ENCODE data around the gene SARDH. TPM values are rescaled to one million over a fixed set of nuclear protein-coding genes. Genes with fewer than 3 reads are reported as not detected.

Gene SARDH
- polyA plus RNA-seq, 1 donor from 2014 or later: not detected

DNA sequence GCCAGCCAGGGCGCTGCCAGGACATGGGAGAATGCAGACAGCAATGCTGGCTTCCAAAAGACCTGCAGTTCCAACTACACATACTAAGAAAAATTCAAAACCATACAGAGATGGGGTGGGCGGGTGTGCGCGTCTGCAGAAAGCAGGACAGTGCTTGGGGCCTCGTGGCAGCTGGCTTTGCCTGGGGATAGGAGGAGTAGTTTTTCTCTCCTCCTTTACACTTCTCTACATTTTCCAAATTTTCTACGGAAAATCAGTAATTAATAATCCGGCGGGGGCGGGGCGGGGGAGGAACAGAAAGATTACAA is 43.6 kb upstream of the SARDH start:
- Histone ChIP-seq H2AFZ (ENCODE audit: low read depth, low read length) (no peak overlapping the region), H3K9me3 (ENCODE audit: low read length) (no peaks in the 10 kb centered on the region), H3K9me2 (ENCODE audit: insufficient read depth, low read length) (no peaks in the 10 kb centered on the region), H3K4me2 (ENCODE audit: low read length) (no peak overlapping the region), H3K27me3 (ENCODE audit: insufficient read depth, low read depth, low read length) (no peaks in the 10 kb centered on the region), H3K79me2 (replicated peaks; ENCODE audit: insufficient read depth, low read length) (no peaks in the 10 kb centered on the region), H3K27ac (ENCODE audit: low read length) (no peak overlapping the region), H3F3A (ENCODE audit: insufficient read depth, low read length, poor library complexity, severe bottlenecking) (no peaks in the 10 kb centered on the region), H4K20me1 (ENCODE audit: insufficient read depth) (no peaks in the 10 kb centered on the region), H3K9ac (ENCODE audit: low read length) (no peak overlapping the region), H3K36me3 (ENCODE audit: insufficient read depth, low read length) (no peaks in the 10 kb centered on the region), H3K4me3 (ENCODE audit: low read length) (no peak overlapping the region)
- TF ChIP-seq POLR2AphosphoS5 (IDR thresholded peaks at IDR 0.05) (no peak), EP300 (conservative IDR thresholded peaks at IDR 0.05; ENCODE audit: poor library complexity, severe bottlenecking) (no peak), TAF1 (IDR thresholded peaks at IDR 0.05; ENCODE audit: low read depth) (no peak), SMC3 (conservative IDR thresholded peaks at IDR 0.05; ENCODE audit: poor library complexity) (no peak), EZH2 (IDR thresholded peaks at IDR 0.05; ENCODE audit: borderline replicate concordance, insufficient read depth, low read length, poor library complexity, severe bottlenecking) (no peak), RAD21 (conservative IDR thresholded peaks at IDR 0.05) (no peak), MXI1 (conservative IDR thresholded peaks at IDR 0.05; ENCODE audit: poor library complexity, severe bottlenecking) (no peak)
- TF ChIP-seq, protein P1, sequence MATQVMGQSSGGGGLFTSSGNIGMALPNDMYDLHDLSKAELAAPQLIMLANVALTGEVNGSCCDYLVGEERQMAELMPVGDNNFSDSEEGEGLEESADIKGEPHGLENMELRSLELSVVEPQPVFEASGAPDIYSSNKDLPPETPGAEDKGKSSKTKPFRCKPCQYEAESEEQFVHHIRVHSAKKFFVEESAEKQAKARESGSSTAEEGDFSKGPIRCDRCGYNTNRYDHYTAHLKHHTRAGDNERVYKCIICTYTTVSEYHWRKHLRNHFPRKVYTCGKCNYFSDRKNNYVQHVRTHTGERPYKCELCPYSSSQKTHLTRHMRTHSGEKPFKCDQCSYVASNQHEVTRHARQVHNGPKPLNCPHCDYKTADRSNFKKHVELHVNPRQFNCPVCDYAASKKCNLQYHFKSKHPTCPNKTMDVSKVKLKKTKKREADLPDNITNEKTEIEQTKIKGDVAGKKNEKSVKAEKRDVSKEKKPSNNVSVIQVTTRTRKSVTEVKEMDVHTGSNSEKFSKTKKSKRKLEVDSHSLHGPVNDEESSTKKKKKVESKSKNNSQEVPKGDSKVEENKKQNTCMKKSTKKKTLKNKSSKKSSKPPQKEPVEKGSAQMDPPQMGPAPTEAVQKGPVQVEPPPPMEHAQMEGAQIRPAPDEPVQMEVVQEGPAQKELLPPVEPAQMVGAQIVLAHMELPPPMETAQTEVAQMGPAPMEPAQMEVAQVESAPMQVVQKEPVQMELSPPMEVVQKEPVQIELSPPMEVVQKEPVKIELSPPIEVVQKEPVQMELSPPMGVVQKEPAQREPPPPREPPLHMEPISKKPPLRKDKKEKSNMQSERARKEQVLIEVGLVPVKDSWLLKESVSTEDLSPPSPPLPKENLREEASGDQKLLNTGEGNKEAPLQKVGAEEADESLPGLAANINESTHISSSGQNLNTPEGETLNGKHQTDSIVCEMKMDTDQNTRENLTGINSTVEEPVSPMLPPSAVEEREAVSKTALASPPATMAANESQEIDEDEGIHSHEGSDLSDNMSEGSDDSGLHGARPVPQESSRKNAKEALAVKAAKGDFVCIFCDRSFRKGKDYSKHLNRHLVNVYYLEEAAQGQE (IDR thresholded peaks at IDR 0.05; ENCODE audit: borderline replicate concordance): no peak
- TF ChIP-seq, protein P2, sequence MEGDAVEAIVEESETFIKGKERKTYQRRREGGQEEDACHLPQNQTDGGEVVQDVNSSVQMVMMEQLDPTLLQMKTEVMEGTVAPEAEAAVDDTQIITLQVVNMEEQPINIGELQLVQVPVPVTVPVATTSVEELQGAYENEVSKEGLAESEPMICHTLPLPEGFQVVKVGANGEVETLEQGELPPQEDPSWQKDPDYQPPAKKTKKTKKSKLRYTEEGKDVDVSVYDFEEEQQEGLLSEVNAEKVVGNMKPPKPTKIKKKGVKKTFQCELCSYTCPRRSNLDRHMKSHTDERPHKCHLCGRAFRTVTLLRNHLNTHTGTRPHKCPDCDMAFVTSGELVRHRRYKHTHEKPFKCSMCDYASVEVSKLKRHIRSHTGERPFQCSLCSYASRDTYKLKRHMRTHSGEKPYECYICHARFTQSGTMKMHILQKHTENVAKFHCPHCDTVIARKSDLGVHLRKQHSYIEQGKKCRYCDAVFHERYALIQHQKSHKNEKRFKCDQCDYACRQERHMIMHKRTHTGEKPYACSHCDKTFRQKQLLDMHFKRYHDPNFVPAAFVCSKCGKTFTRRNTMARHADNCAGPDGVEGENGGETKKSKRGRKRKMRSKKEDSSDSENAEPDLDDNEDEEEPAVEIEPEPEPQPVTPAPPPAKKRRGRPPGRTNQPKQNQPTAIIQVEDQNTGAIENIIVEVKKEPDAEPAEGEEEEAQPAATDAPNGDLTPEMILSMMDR (IDR thresholded peaks at IDR 0.05; ENCODE audit: poor library complexity, severe bottlenecking): no peak

DNA sequence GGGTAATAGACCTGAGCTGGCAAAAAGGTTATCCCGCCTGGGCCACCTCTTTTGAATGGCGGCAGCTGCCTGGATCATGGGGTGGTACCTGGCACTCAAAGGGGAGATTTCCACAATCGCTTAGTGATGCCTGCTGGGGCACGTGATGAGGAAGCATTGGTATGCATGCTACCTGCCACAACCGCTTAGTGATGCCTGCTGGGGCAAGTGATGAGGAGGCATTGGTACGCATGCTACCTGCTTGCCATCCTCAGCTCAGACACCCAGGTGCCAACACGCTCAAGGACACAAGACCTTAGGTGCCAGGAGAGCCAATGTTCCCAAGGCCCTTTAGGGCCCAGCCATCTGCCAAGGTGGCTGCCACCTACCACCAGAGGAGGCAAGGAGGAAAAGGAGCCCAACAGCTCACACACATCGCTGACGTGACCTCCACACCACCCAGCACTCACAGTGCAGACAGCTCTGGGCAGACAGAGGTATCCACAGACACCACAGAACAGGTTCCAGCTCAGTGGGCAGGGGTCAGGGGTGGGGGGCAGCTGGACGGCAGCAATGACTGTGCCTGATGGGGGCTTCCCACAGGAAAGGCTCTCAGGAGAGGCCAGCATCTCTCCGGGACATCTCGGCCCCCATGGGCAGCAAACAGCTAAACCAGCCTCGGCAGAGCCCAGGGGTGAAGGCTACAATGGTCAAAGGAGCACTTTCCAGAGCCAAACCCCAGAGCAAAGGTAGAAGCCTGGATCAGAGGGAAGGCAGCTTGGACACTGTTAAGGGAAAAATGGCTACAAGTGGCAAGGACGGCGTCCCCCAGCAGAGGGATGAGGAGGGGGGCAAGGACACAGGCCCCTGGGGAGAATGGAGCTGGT is 43.0 kb upstream of the SARDH start:
- no peak for TF ChIP-seq MXI1 (conservative IDR thresholded peaks at IDR 0.05; ENCODE audit: poor library complexity, severe bottlenecking)
- TF ChIP-seq SMC3 (conservative IDR thresholded peaks at IDR 0.05; ENCODE audit: poor library complexity): no peak
- TF ChIP-seq TAF1 (IDR thresholded peaks at IDR 0.05; ENCODE audit: low read depth): no peak
- TF ChIP-seq POLR2AphosphoS5 (IDR thresholded peaks at IDR 0.05): no peak
- TF ChIP-seq EZH2 (IDR thresholded peaks at IDR 0.05; ENCODE audit: borderline replicate concordance, insufficient read depth, low read length, poor library complexity, severe bottlenecking): no peak
- TF ChIP-seq, protein P2 (IDR thresholded peaks at IDR 0.05; ENCODE audit: poor library complexity, severe bottlenecking): no peak
- TF ChIP-seq, protein P1 (IDR thresholded peaks at IDR 0.05; ENCODE audit: borderline replicate concordance): no peak
- TF ChIP-seq RAD21 (conservative IDR thresholded peaks at IDR 0.05): no peak
- TF ChIP-seq EP300 (conservative IDR thresholded peaks at IDR 0.05; ENCODE audit: poor library complexity, severe bottlenecking): no peak
- H3F3A ChIP-seq (ENCODE audit: insufficient read depth, low read length, poor library complexity, severe bottlenecking): no peaks in the 10 kb centered on the region
- H3K36me3 ChIP-seq (ENCODE audit: insufficient read depth, low read length): no peaks in the 10 kb centered on the region
- no peaks in the 10 kb centered on the region for H3K9me3 ChIP-seq (ENCODE audit: low read length)
- no peaks in the 10 kb centered on the region for H3K9me2 ChIP-seq (ENCODE audit: insufficient read depth, low read length)
- H3K27me3 ChIP-seq (ENCODE audit: insufficient read depth, low read depth, low read length): no peaks in the 10 kb centered on the region
- H3K4me3 ChIP-seq (ENCODE audit: low read length): no peak overlapping the region
- H4K20me1 ChIP-seq (ENCODE audit: insufficient read depth): no peaks in the 10 kb centered on the region
- H3K27ac ChIP-seq (ENCODE audit: low read length): no peak overlapping the region
- no peak overlapping the region for H3K9ac ChIP-seq (ENCODE audit: low read length)
- H3K79me2 ChIP-seq (replicated peaks; ENCODE audit: insufficient read depth, low read length): no peaks in the 10 kb centered on the region
- no peak overlapping the region for H2AFZ ChIP-seq (ENCODE audit: low read depth, low read length)
- no peak overlapping the region for H3K4me2 ChIP-seq (ENCODE audit: low read length)

Data from neural cell (in vitro differentiated cells).